ENCODE results near the gene REEP3.

DNA sequence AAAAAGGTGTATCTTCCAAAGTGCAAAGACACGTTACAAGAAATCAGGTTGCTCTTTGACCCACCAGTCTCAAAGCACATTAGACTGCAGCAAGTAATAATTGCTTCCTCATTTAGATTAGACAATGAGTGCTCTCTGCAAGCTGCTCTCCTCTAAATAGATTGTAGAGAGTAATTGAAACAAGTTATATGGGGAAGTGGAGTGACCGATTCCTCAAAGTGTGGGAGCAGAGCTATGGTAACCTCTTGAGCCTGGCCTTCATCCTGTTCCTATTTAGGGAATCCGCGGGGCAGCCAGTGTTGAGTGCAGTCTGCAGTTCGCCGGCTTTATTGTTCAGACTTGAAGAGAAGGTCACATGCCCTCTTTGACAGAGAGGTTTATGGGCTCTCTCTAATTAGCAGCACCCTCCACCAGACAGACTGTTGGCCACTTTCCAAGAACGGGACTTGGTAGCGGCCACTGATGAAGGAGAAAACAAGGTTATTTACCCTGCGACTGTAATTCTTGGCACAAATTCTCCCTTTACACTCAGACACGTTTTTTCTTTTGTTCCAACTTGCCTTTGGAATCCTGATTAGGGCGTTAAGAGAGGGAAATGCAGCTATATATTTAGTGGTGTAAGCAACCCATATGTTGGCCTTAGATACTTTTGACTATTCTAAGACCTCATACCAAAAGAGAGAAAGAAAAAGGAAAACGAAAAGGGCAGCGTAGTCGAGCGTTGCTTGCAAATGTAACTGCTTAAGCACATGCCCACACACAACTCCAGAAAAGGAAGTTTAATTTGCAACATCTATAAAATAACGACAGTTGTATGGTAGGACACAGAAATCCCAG, 107.5 kb downstream of the REEP3 start:
- no peak for TF ChIP-seq POLR2A (IDR thresholded peaks at IDR 0.05)
- TF ChIP-seq, protein P1, sequence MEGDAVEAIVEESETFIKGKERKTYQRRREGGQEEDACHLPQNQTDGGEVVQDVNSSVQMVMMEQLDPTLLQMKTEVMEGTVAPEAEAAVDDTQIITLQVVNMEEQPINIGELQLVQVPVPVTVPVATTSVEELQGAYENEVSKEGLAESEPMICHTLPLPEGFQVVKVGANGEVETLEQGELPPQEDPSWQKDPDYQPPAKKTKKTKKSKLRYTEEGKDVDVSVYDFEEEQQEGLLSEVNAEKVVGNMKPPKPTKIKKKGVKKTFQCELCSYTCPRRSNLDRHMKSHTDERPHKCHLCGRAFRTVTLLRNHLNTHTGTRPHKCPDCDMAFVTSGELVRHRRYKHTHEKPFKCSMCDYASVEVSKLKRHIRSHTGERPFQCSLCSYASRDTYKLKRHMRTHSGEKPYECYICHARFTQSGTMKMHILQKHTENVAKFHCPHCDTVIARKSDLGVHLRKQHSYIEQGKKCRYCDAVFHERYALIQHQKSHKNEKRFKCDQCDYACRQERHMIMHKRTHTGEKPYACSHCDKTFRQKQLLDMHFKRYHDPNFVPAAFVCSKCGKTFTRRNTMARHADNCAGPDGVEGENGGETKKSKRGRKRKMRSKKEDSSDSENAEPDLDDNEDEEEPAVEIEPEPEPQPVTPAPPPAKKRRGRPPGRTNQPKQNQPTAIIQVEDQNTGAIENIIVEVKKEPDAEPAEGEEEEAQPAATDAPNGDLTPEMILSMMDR (IDR thresholded peaks at IDR 0.05) = no peak

Data from transverse colon (tissue), 3 donors.